ENCODE data around the gene SCLY.

Gene SCLY

DNA sequence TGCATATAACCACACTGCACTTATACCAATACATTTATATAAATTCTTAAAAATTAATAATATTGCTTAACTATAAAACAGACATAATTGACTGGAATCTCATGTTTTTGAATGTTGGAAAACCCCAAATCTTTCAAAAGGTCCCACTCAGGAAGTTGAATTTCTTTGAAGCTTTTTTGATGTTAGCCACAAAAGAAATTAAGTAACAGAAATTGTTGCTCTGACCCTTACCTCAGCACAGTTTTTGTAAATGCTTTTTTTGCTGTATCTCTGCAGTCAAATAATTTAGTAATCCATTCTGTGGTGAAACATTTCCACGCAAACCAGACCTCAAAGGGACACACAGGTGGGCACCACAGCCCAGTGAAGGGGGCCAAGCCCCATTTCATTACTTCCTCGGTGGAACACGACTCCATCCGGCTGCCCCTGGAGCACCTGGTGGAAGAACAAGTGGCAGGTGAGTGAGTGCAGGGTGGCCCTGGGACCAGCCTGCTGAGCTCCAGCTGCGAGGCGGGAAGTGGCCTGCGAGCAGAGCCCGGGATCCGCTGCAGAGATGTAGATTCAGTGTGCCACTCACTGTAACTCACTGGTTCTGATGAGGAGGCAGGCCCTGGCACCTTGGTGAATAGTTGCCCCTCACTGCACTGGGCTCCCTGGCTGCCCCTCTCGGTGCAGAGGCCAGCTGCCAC, 8.4 kb downstream of the SCLY start:
- no peak for DNase-seq

GRCh38 chr2:238069877-238070276, 9.1 kb downstream of the SCLY start:
- no peak for DNase-seq

GRCh38 chr2:238075397-238075796, 14.6 kb downstream of the SCLY start:
- DNase-seq = no peak

GRCh38 chr2:238077292-238077691, 16.5 kb downstream of the SCLY start:
- no peak for DNase-seq

DNA sequence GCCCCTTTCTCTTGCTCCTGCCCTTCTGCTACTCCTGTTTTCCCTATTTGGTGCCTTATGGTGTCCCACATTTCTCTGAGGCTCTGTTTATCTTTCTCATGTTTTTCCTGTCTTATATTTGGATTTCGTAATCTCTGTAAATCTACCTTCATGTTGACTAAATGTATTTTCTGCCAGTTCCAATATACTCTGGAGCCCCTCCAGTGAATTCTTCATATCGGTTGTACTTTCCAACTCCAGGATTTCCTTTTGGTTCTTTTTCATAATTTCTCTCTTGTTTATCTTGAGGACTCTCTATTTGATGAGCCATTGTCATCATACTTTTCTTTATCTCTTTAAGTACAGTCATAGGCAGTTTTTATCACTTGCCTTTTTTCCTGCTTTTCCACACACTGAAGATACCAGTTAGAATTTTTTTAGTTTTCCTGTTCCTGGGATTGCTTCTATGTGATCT, 19.1 kb downstream of the SCLY start:
- DNase-seq = no peak

GRCh38 chr2:238080518-238080917, 19.7 kb downstream of the SCLY start:
- DNase-seq = no peak

DNA sequence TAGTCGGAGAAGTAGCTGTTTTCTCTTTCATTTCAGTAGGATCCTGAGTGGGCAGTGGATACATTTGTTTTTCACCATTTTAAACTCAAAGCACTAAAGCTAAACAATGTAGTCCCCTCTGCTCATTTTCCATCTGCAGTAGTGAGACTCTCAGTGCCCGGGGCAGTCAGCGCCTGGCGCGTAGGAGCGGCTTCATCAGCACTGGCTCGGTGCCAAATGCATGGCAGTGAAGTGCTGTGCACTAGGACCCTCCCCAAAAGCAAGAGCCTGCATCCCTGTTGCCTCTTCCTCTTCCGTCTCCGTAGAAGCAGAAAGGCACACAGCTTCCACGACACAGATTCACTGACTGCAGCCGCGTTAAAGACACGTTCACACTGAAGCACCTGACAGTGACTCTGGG, 20.3 kb downstream of the SCLY start:
- DNase-seq = peak in 6 of 56 donors; percentile 1 to 36 (median 22)

DNA sequence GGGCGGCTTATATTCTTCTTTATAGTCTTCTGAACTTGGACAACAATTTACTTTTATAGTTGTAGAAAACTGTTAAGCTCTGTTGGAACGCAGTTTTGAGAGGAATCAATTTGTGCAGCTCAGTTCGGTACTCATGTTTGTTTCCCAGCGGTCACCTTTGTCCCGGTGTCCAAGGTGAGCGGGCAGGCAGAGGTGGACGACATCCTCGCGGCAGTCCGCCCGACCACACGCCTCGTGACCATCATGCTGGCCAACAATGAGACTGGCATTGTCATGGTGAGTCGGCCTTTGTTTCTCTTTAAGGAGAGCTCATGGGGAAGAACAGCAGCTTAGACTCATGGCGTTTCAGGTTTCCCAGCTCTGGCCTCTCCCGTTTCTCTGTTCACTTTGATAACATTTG, 20.8 kb downstream of the SCLY start:
- DNase-seq = peak in 1 of 56 donors; percentile 14

DNA sequence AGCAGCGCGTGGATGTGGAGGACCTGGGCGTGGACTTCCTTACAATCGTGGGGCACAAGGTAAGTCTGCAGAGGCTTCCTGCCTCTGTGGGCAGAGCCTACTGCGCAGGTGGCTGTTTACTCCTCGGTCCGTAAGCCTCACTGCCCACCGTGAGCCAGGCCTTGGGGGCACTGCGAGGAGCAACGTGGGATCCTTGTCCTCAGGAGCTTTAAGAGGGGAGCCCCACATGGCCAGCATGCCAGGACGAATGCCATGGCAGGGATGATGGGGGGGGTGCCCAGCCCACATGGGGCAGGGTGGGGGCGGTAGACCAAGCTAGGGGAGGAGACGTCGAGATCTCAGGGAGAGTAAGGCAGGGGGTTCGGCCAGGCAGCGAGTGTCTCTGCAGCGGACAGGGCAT, 21.4 kb downstream of the SCLY start:
- no peak for DNase-seq

DNA sequence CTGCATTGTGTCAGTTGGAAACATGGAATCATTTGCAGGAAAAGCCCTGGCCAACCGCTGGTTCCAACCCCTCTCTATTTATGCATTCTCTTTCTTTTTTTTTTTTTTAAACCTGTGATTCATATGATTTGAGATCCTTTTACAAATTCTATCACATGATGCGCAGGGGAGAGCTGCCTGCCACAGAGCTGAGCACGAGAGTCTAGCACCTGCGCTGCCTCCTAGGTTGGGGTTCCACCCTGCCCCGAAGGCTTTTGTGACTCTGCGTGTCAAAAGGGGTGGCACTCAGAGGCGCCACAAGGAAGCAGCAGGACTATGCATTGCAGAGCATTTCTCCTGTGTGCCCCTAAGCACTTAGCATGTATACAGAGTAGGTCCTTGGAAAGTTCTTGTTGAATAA, 22.0 kb downstream of the SCLY start:
- no peak for DNase-seq

- DNase-seq = no peak
These were observed 23.1 kb downstream of the SCLY start for GRCh38 chr2:238083919-238084318.

GRCh38 chr2:238084761-238085160, 24.0 kb downstream of the SCLY start:
- no peak for DNase-seq

DNA sequence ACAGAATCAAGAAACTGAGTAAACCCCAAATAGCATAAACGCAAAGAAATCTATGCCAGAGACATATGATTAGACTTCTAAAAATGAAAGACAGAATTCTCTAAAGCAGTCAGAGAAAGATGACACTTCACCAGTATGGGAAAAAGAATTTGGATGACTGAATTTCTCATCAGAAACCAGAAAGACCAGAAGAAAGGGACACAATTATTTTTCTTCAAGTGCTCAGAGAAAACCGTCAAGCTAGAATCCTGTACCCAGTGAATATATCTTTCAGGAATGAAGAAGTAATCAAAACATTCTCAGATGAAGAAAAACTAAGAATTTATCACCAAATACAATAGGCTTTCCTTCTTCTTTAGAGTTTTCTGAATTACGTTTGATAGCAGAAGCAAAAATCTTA, 25.1 kb downstream of the SCLY start:
- DNase-seq = no peak

- DNase-seq = no peak
These were observed 26.4 kb downstream of the SCLY start for GRCh38 chr2:238087211-238087610.

DNA sequence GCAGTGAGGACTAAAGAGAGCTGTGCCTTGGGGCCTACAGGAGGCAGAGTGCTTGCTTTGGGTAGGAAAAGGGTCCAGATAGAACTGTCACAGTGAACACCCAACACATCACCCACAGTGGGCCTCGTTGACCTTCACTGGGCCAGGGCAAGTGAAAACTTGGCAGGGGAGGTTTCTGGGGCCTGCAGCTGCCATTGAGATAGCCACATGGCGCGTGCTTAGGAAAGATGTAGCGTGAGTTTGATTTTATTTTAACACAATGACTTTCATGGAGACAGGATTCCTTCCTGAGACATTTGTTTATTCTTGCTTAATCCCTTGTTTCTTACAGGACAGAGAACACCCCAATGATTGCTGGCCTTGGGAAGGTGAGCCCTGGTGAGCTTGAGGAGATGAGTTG, 30.1 kb downstream of the SCLY start:
- DNase-seq = no peak

DNA sequence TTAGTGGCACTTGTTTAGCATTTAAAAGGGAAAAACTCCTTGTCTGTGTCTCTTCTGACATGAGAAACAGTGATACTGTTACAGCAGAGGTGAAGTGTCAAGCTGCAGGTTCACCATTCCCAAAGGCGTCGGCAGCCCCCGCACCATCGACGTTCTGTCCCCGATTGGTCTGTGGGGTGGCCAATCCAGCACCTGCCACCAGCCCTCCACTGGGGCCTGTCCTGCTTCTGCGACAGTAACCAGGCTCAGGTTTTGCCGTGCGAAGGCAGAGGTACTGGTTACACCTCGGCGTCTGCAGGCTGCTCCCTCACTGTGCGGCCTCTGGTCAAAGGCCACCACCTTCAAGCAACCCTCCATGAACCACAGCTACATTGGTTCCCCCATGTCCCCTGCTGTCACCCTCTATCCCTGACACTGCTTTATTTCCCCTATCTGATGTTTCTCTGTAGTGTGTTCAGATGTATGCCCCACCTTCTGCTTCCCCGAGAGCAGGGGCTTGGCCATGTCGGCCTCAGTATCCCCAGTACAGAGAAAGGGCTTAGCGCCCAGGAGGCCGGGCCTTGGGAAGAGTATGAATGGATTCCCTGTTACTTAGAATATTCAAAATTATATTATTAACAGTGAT, 30.7 kb downstream of the SCLY start:
- DNase-seq = no peak

- no peak for DNase-seq
These were observed 31.8 kb downstream of the SCLY start for GRCh38 chr2:238092486-238093035.

DNA sequence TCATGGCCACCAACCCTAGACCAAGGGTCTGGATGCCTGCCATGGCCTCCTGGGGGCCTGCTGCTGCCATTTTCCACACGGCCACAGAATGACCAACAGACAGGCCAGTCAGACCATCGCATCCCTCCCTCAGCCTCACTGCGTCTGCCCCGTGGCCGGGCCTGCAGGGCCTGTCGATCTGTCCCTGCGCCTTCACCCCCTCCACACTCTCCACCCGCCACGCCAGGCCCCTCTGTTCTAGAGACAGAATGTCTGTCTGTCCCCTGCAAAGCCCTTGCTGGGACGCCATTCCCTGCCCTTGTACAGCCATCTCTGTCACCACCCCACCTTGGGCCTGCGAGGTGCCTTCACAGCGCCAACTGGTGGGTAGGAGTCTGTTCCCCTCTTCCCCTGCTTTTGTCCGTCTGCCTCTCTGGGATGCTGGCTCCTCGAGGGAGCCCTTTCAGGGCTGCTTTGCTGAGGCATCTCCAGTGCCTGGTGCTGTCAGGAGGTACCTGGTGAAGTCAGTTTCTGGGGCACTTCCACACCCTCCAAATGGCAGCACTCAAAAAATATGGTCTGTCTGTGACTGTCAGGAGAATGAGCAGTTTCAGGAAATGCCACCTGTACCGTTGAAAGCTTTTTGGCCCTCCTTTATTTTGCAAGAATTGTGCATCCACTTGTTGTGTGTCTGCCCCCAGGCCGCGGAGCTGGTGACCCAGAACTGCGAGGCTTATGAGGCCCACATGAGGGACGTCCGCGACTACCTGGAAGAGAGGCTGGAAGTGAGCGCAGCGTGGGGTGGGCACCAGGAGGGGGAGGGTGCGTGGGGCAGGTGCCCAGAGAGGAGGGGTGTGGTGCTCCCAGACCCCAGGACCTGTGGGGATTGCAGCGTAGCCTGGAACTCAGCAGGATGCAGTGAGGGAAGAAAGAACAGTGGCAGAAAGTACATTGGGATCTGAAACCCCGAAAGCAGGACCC, 32.7 kb downstream of the SCLY start:
- DNase-seq = no peak

DNA sequence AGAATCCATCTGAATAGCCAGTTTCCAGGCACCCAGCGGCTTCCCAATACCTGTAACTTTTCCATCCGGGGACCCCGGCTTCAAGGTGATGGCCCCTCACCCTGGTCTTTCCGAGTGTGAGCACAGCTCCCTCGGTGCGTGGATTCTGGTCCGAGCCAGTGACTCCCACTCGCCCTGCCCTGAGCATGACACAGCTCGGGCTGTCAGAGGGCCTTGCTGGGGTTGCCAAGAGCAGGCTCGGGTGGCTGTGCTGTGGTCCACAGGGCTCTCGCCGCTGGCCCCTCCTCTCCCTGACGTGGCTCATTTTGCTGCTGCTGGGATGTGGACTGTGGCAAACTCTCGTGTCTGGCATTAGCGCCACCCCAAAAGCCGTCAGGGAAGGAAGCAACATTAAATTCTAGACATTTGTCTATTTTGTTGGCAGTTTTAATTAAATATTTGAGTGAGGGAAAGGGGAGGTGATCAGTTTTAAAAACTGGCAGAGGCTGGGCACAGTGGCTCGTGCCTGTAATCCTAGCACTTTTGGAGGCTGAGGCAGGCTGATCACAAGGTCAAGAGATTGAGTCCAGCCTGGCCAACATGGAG, 33.7 kb downstream of the SCLY start:
- DNase-seq = no peak

- DNase-seq = no peak
These were observed 34.3 kb downstream of the SCLY start for GRCh38 chr2:238095143-238095542.

DNA sequence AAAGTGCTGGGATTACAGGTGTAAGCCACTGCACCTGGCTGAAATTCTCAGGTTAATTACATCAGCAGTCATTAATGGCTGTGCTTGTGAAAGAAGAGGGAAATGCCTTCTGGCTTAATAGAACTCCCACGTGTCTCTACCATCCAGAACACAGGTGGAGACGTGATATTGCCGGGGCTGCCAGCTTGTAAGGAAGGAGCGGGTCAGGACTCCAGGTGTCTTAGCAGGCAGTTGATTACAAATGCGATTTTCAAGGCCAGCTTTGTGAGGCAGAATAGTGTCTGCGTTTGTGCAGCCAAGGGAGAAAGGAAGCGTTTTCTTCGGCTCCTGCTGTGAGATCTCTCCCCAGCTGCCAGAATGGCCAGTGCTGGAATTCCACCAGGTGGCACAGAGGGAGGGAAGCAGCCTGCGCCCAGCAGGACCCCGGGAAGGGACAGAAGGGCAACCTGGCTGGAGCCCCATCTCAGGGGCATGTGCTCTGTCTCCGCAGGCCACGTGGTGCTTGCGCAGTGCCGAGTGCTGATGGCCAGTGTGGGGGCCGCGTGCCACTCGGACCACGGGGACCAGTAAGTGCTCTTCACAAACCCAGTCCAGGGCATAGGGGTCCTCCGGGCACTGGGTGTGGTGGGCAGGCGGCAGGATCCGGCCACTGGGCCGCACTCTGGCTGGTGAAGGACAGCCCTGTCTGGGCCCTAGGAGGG, 35.7 kb downstream of the SCLY start:
- no peak for DNase-seq
